HG03064 (cell line): ENCODE data around the gene UGGT2.
"Not testable (repeated sequence)": the region's sequence is repeated elsewhere in the genome, so short reads cannot be mapped to it uniquely, and the experiment has no call there.

Source experiments
- ATAC-seq: cut with Tn5 transposase; IDR thresholded peaks from one replicate; pipeline ENCODE4 v1.9.1; 2021; ENCODE audit warnings: low read depth; ENCODE audit not compliant: unreplicated experiment

Gene UGGT2

DNA sequence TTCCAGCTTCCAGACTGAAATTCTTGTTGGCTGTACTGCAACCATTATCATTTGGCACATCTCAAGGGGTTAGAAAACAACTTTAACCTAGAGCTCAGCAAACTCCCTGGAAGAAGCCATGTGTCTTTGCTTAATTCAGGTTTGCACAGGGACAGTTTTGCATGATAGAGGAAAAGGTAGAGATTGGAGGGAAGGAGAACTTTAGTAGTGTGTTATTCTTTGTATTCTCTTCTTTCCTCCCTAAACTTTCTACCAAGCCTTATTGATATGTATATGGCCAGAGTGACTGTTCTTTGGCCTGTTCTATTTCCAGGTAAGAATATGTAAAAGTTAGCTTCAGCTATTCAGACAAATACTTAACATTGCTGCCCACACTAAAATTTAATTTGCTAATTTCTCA is 53.1 kb downstream of the UGGT2 start:
- ATAC-seq: no peak

DNA sequence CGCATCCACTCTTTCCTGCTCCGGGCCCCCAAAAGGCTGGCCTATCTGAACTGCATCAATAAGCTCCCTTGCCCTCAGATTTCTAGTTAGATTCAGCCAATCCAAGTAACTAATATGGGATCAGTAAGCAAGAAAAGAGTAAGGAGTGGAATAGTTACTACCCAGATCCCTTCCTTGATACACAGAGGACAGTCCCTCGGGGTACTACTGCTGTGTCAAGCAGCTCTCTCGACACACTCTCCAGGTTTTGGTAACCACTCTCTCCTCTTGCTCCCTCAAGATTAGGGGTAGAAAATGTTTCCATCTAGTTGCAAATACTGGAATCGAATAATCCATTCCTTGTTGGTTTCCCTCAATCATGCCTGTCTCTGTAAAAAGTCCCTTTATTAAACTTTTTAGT is 65.4 kb downstream of the UGGT2 start:
- ATAC-seq: no peak

DNA sequence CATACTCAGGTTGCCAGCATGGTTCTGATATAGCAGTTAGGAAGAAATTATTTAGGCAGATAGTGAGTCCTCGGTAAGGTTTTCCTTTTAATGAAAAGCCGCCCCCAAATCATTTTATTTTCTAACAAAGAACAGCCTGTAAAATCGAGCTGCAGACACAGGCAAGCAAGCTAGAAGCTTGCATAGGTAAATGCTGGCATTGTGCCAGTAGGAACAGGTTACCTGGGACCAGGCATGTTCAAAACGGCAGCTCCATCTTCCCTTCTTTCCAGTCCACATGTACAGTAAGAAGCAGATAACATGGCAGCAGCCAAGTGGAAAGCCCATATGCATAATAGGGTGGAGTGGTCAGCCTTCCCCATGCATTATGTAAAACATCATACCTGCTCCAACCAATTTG is 71.1 kb downstream of the UGGT2 start:
- ATAC-seq: no peak

DNA sequence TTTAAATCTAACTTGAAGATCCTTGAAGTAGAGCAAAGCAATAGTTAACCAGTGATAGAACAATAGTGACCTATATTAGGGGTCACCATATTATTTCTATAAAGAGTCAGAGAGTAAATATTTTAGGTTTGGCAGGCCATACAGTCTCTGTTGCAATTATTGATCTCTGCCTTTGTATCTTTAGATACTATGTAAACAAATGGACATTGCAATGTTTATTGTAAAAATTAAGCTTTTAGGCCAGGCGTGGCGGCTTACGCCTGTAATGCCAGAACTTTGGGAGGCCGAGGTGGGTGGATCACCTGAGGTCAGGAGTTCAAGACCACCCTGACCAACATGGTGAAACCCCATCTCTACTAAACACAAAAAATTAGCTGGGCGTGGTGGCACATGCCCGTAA is 80.5 kb downstream of the UGGT2 start:
- ATAC-seq: not testable (repeated sequence)

DNA sequence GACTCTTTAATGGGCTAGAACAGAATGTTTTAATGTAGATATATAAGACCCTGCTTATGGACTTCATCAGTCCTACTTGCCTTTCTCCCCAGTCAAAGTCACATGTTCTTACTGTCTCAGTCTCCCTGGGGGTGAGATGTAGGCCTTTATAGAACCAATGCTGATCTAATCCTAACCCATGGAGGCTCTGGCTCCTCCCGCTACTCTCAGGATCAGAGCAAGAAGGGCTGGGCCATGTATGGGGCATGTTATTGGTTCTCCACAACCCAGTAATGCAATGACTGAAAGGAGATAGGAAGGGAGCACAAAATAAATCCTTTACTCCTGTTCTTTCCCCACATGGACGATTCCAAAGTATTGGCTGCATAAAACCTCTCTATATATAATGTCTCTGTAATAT is 82.3 kb downstream of the UGGT2 start:
- no peak for ATAC-seq

DNA sequence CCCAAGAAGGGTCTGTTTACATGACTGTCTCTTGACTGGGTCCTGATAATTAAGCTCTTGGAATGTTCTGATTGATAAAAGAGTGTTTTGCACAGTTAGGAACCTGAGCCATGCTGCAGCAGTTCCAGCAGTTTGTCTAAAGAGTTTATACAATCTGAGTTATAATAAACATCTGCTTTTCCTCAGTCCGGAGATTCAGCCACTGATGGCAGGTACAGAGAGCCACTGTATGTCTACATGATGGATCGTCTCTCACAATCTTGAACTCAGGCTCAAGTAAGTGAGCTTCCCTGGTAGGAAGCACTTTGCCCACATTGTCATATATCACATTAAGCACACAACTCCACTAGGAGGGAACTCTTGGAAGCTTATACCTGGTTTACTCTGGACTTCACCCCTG is 84.3 kb downstream of the UGGT2 start:
- no peak for ATAC-seq

DNA sequence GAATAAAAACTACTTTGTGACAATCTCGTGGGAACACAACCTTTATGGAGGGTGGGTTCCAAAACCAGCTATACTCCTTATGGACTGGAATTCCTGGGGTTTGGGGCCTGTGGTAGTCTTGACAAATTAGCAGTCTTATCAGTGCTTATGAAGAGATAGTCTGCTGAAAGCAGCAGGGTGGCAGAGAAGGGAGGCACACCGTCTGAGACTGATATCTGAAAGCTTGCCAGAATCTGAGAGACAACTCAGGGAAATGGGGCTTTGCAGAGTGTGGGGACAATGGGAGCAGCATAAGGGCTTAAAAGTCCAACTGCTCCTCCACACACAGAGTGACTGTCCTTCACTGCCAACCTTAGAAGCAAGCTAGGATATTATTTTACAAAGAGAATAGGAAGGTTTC is 95.9 kb downstream of the UGGT2 start:
- ATAC-seq: no peak

DNA sequence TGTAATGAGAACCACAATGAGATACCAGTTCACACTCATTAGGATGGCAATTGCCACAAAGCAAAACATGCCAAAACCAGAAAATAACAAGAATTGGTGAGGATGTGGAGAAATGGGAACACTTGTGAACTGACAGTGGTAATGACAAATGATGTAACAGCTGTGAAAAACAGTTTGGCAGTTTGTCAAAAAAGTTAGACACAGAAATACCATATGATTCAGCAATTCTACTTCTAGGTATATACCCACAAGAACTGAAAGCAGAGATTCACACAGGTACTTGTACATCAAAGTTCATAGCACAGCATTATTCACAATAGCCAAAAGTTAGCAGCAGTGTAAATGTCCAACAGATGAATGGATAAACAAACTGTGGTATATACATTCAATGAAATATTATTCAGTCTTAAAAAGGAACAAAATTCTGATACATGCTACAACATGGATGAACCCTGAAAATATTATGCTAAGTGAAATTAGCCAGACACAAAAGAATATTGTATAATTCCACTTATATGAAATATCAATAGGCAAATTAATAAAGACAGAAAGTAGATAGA is 96.5 kb downstream of the UGGT2 start:
- ATAC-seq: no peak

DNA sequence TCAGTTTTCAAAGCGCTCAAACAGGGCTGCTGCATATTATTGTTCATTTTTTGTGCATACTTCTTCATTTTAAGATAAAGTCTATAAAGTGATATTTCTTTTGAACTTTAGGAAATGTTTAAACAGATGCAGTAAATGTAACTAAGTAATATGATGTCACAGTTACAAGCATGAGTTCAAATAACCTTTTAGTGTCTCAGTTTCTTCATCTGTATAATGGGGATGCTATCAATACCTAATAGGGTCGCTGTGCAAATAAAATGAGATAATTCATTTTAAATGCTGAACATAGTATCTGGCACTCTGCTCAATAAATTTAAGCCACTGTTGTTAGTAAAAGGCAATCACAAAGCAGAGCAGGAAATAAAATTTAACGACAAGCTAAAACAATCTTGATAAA is 97.5 kb downstream of the UGGT2 start:
- ATAC-seq: no peak

DNA sequence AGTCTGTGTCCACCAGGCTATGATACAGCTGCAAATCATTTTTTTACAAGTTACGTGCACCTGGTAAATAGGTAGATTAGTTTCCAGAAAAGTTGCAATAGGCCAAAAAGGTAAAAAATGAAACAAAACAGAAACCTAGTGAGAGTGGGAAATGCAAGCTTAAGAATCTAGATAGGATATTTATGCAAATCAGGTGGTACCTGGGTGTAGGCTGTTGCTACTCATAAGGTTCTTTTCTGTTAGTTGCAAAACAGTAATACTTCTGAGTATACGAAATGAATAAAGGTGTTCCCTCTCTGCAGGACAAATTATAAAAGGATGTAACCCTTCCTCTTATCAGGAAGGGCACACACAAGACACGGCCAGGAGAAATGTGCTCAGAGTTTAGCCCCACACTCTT is 97.9 kb downstream of the UGGT2 start:
- ATAC-seq: no peak

DNA sequence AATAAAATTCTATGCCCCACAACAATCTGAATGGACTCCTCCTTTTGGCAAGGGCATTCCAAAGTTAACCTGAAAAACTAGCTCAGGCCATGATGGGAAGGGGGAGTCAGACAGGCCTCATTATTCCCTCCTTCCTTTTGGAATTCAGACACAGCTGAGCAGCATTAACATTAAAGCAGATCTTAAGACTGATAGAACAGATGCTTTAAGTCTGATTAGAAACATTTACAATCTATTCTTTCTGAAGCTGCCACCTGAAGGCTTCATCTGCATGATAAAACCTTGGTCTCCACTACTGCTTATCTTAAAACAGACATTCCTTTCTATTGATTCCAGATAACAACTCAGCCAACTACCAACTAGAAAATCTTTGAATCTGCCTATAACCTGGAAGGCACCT is 98.9 kb downstream of the UGGT2 start:
- ATAC-seq: no peak

DNA sequence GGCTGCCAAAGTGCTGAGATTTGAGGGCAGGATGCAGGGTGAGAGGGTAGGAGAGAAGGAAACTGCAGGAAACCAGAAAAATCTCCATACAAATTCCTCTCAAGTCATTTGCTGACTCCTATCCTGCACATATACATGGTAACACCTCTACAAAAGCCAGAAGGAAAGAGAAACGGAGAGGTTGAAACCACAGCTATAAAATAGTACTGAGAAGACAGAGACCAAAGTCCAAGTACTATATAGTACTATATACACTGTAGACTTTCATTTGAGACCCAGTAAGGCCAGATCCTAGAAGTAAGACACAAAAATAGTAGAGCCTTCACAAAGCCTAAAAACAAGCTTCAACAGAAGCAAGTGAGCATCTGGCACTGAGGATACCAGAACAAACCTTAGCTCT is 103.1 kb downstream of the UGGT2 start:
- no peak for ATAC-seq

DNA sequence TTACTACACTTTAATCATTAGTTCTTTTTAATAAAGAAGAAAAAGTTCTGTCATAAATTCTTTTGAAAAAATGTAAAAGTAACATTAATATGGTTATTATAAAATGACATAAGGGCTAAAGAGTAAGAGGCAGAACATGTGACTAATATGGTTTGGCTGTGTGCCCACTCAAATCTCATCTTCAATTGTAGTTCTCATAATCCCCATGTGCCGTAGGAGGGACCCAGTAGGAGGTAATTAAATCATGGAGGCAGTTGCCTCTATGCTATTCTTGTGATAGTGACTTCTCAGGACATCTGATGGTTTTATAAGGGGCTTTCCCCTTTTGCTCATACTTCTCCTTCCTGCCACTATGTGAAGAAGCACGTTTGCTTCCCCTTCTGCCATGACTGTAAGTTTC is 104.5 kb downstream of the UGGT2 start:
- ATAC-seq: no peak

DNA sequence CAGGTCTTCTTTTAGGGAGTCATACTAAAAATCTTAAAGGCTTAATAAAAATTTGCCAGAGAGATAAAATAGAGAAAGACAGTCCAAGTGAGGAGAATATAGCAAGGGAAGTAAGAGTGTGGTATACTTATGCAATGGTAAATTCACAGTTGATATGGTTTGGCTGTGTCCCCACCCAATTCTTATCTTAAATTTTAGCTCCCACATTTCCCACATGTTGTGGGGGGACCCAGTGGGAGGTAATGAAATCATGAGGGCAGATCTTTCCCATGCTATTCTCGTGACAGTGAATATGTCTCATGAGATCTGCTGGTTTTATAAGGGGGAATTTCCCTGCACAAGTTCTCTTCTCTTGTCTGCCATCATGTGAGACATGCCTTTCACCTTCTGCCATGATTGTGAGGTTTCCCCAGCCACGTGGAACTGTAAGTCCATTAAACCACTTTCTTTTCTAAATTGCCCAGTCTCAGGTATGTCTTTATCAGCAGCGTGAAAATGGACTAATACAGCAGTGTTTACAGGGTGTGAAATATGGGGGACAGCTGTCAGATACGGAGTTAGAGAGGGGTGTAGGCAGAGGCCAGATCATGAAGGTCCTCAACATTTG is 115.4 kb downstream of the UGGT2 start:
- no peak for ATAC-seq

DNA sequence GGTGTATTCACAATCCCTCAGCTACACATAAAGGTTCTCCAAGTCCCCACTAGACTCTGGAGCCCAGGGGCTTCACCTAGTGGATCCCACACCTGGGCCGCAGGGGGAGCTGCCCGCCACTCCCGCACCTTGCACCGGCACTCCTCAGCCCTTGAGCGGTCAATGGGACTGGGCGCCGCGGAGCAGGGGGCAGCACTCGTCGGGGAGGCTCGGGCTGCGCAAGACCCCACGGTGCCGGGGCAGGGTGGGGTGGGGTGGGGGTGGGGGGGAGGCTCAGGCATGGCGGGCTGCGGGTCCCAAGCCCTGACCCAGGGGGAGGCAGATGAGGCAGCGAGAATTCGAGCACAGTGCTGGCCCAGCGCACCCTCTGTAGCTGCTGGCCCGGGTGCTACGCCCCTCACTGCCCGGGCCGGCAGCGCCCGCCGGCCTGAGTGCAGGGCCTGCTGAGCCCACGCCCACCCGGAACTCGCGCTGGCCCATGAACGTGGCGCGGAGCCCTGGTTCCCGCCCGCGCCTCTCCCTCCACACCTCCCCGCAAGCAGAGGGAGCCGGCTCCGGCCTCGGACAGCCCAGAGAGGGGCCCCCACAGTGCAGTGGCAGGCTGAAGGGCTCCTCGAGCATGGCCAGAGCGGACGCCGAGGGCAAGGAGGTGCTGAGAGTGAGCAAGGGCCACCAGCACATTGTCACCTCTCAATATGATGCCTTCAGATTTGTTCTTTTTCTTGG is 121.7 kb downstream of the UGGT2 start:
- no peak for ATAC-seq

DNA sequence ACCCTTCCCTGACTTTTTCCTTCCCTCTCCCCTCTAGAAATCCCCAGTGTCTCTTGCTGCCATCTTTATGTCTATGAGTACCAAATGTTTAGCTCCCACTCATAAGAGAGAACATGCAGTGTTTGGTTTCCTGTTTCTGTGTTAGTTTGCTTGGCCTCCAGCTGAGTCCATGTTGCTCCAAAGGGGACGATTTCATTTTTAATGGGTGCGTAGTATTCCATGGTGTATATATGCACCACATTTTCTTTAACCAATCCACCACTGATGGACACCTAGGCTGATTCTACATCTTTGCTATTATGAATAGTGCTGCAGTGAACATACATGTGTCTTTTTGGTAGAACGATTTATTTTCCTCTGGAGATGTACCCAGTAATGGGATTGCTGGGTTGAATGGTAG is 123.8 kb downstream of the UGGT2 start:
- ATAC-seq: no peak

DNA sequence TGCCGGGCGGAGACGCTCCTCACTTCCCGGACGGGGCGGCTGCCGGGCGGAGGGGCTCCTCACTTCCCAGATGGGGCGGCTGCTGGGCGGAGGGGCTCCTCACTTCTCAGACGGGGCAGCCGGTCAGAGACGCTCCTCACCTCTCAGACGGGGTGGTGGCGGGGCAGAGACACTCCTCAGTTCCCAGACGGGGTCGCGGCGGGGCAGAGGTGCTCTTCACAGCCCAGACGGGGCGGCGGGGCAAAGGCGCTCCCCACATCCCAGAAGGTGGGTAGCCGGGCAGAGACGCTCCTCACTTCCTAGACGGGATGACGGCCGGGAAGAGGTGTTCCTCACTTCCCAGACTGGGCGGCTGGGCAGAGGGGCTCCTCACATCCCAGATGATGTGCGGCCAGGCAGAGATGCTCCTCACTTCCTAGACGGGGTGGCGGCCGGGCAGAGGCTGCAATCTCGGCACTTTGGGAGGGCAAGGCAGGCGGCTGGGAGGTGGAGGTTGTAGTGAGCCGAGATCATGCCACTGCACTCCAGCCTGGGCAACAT is 124.8 kb downstream of the UGGT2 start:
- not testable (repeated sequence) for ATAC-seq

DNA sequence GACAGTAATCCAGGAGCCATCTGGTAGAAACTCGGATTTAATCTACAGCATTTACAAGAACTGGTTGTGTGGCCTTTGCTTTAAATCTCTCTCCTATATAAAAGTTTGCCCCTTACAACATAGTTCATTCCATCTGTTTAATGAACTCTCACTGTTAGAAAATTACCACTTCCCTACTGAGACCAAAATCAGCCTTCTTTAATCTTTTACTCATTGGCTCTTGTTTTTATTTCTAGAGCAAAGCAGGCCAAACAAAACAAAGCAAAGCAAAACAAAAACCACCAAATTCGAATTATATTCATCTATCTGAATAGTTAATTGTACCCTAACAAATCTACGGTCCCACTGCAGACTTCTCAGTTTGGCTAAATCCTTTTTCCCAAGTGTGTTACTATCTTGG is 127.0 kb downstream of the UGGT2 start:
- ATAC-seq: no peak

DNA sequence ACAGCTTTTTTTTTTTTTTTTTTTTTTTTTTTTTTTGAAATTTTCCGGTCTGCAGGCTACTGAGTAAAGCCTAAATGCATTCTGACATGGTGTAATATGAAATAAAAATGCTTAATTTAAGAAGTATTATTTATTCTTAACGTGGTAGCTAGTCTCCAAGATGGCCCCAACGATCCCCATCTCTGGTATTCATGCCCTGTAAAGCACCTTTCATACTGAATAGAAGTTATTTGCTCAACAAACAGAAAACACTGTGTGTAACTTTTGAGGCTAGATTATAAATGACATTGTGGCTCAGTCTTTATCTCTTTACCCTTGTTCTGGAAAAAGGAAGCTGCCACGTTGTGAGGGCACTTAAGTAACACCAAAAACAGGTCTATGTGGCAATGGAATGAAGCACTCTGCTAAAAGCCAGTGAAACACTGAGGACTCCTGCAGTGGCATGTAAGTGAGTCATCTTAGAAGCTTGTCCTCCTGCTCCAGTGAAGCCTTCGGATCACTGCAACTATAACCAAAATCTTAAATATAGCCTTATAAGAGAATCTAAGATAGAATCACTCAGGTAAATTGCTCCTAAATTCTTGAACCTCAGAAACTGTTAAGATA is 128.7 kb downstream of the UGGT2 start:
- no peak for ATAC-seq

DNA sequence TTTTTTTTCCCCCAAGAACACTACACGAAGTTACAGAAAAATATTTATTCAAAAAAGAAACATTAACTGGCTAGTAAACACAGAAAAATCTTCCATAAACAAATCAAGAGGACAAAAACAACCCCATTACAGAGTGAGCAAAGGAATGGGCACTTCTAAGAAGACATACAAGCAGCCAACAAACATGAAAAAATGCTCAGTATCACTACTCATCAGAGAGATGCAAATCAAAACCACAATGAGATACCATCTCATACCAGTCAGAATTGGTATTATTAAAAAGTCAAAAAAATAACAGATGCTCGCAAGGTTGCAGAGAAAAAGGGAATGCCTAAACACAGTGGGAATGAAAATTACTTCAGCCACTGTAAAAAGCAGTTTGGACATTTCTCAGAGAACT is 131.7 kb downstream of the UGGT2 start:
- no peak for ATAC-seq

DNA sequence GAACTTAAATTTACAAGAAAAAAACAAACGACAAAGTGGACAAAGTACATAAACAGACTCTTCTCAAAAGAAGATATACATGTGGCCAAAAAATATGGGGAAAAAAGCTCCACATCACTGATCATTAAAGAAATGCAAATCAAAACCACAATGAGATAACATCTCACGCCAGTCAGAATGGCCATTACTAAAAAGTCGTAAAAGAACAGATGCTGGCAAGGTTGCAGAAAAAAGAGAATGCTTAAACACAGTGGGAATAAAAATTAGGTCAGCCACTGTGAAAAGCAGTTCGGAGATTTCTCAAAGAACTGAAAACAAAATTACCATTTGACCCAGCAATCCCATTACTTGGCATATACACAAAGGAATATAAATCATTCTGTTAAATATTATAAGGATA is 132.7 kb downstream of the UGGT2 start:
- no peak for ATAC-seq

DNA sequence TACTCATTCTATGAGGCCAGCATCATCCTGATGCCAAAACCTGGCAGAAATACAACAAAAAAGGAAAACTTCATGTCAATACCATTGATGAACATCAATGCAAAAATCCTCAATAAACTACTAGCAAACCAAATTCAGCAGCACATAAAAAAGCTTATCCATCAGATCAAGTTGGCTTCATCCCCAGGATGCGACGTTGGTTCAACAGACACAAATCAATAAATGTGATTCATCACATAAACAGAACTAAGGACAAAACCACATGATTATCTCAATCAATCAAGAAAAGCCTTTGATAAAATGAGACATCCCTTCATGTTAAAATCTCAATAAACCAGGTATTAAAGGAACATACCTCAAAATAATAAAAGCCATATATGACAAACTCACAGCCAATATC is 134.3 kb downstream of the UGGT2 start:
- no peak for ATAC-seq
